Measurements from ENCODE around the gene PPIL3.
A peak's percentile ranks its signal among the peaks of the same experiment; 100 is the strongest.

Gene PPIL3

GRCh38 chr2:200871151-200871550 is 17.7 kb downstream of the PPIL3 start:
- no peak overlapping the region for H3K27ac ChIP-seq
- TF ChIP-seq CTCF (conservative IDR thresholded peaks at IDR 0.05) = no peak

- no peak for TF ChIP-seq CTCF (conservative IDR thresholded peaks at IDR 0.05)
- H3K27ac ChIP-seq = no peak overlapping the region
Measured at GRCh38 chr2:200869014-200869413, 19.9 kb downstream of the PPIL3 start.

- TF ChIP-seq CTCF (conservative IDR thresholded peaks at IDR 0.05) = no peak
- H3K27ac ChIP-seq = peak within 1 kb of the TSS; percentile 100
Measured at GRCh38 chr2:200864176-200865034, 24.5 kb downstream of the PPIL3 start, which contains the start of gene CLK1. TSS of gene CLK1 (minus strand) at chr2:200864658. CDS start at chr2:200861862, 2,796 bp downstream.

GRCh38 chr2:200863782-200864175 is 25.1 kb downstream of the PPIL3 start:
- peak overlapping the region; percentile 100 for H3K27ac ChIP-seq

GRCh38 chr2:200862532-200863000 is 26.3 kb downstream of the PPIL3 start:
- no peak for TF ChIP-seq CTCF (conservative IDR thresholded peaks at IDR 0.05)
- peak overlapping the region; percentile 100; the same call in 1 of the 2 replicates for H3K27ac ChIP-seq

More at GRCh38 chr2:200863782-200864175, 25.1 kb downstream of the PPIL3 start:
- TF ChIP-seq CTCF (conservative IDR thresholded peaks at IDR 0.05) = no peak

GRCh38 chr2:200861617-200862155 is 27.2 kb downstream of the PPIL3 start:
- TF ChIP-seq CTCF (conservative IDR thresholded peaks at IDR 0.05) = no peak
- H3K27ac ChIP-seq = peak overlapping the region; percentile 100; the same call in 1 of the 2 replicates

GRCh38 chr2:200860092-200860795 is 28.6 kb downstream of the PPIL3 start:
- no peak overlapping the region; the same call in 1 of the 2 replicates for H3K27ac ChIP-seq
- no peak for TF ChIP-seq CTCF (conservative IDR thresholded peaks at IDR 0.05)

Data from VCaP (cell line).